RPMI8226 (cell line): ENCODE results near the gene PCSK2.

ENCODE experiments used
- DNase-seq: peaks from one replicate; pipeline ENCODE4 v3.0.0-alpha.2; 2015

The PCSK2 gene

GRCh38 chr20:17490501-17490900 is 263.7 kb downstream of the PCSK2 start:
- no peak for DNase-seq

GRCh38 chr20:17491041-17491440 is 264.2 kb downstream of the PCSK2 start:
- no peak for DNase-seq

DNA sequence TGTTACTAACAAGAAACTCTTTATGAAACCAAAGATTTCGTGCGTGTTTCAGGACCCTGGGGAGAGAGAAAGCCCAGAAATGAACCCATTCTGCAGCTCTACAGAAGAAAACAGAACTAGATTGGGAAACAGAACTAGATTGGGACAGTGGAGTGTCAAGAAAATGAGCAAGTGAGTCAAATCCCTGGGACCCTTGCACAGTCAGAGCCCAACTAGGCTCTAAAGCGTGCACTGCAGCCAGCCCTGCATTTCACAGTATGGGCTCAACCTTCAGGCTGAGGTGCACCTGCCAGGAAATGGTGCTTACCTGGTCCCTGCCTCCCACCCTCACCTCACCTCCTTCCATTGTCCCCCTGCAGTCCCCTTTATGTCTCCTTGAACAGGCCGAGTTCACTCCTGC is 264.6 kb downstream of the PCSK2 start:
- DNase-seq = no peak

GRCh38 chr20:17493173-17493572 is 266.3 kb downstream of the PCSK2 start:
- DNase-seq = no peak

DNA sequence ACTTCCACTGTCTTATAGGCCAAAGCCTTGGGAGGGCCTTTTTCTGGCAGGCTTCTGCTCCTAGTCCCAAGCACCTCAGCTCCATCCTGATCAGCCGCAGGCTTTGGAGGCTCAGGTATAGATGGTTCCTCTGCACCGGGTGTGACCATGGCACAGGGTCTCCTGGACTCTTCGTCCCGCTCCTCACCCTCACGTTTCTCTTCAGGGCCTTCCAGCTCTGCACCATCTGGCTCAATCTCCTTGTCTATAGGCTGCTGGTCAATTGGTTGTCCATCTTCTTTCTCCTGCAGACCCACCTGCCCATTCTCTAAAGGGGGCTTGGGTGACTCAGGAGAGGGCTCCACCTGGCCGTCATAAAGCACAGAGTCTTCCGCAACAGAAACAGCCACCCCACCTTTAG is 267.4 kb downstream of the PCSK2 start:
- no peak for DNase-seq

DNA sequence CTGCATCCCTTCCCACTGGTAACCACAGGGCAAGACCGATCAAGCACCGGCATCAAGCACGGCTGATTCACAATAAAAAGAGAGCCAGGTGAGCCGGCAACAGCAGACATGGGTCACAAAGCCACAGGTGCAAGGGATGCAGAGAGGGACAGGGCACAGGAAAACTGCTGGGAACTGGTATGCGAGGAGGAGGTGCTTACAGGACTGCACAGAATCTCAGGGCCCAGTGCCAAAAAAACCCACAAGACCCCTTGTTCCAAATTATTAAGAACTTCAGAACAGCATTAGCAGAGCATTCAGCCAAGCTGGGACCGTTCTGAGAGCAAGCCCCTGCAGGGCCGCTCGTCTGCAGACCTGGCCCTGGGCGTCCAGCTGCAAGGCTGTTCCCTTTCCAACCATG is 269.0 kb downstream of the PCSK2 start:
- DNase-seq = no peak

GRCh38 chr20:17497821-17498580 is 271.2 kb downstream of the PCSK2 start:
- no peak for DNase-seq

GRCh38 chr20:17498641-17499040 is 271.8 kb downstream of the PCSK2 start:
- no peak for DNase-seq

- DNase-seq = no peak
These were observed 272.2 kb downstream of the PCSK2 start for GRCh38 chr20:17499041-17499440.

DNA sequence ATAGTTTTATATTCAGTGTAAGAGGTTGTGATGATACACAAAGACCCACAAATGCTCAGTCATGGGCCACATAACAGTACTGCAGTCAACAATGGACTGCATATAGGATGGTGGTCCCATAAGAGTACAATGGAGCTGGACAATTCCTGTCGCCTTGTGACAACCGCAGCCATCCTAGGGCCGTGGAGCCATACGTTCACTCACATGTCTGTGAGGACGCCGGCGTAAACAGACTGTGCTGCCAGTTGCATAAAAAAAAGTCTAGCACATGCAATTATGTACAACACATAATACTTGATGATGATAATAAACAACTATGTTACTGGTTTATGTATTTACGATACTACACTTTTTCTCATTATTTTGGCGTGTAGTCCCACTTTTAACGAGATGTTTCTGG is 273.4 kb downstream of the PCSK2 start:
- no peak for DNase-seq

- no peak for DNase-seq
These were observed 274.0 kb downstream of the PCSK2 start for GRCh38 chr20:17500826-17501225.

DNA sequence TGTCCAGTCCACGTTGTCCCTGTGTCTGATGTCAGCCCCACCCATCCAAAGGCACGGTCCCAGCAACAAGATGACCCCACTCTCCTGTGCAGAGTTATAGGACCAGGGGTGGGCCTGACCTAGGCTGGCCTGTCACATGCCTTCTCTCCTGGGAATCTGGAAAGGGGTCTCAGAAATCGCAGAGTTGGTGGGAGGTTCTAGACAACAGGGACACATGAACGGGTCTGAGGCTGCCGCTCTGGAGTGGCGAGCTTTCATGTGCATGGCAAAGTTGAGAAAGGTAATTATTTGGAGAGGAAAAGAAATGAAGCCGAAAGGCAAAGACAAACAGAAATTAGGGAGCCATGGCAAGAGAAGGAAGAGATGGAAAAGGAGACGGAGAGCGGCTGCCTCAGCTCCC is 274.9 kb downstream of the PCSK2 start:
- DNase-seq = no peak

GRCh38 chr20:17502105-17502504 is 275.3 kb downstream of the PCSK2 start:
- no peak for DNase-seq

DNA sequence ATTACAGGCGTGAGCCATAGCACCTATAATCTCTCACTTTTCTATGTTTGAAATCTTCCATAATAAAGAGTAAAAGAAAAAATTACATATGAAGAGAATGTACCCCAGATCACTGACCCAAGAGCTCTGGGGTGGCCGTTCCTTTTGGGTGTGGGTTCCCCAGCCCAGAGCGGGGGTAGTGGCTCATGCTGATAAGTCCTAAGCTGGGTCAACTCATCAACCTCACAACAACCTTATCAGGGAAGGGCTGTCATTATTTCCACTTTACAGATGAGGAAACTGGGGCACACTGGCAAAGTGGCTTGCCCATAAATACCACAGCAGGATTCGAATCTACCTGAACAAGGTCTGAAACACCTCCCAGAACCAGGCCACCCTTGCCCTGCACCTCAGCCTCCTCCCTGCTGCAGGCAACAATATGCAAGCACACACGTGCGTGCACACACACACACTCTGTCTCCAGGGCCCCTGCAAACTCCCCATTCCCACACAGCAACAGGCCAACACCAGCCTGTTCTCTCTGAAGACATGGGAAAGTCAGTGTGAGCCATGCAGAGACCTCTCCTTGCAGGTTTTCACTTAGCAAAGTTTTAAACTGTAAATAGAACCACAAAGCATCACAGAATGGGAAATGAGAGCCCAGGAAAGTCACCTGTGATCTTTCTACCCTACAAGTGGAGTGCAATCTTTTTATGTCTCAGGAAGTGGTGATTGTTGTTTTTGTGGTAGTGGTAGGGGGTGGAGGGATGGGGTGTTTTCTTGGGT is 276.6 kb downstream of the PCSK2 start:
- no peak for DNase-seq

GRCh38 chr20:17504066-17504897 is 277.4 kb downstream of the PCSK2 start:
- no peak for DNase-seq

DNA sequence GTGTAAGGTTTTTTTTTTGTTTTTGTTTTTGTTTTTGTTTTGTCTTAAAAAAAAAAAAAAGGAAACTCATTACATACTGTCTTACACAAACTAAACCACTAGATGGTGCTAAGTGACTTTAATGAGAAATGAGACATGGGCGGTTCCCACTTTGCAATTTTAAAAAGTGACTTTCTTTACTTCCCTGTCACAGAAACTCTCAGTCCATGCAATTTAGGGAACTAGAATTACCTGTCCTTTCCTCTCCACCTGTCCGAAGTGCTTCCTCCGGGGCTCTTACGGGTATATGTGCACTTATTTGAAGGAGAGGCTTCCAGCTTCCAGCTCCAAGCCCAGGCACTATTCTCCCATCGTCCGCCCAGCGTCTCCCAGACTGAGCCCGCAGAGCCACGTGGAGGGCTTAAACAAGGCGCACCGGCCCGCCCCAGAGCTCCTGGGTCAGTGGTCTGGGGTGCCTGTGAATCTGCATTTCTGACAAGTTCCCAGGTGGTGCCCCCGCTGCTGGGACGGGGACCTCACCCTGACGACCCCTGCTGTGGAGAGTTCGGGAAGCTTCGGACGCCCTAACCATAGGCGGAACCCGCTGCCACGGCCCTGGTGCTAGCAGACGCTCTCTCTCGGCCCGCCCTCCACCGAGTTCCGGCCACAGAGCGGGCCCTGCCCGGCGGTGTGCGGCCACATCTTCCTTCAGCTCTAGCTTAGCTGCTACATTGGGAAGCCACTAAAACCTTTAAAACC is 278.2 kb downstream of the PCSK2 start:
- peak; percentile 75 for DNase-seq

DNA sequence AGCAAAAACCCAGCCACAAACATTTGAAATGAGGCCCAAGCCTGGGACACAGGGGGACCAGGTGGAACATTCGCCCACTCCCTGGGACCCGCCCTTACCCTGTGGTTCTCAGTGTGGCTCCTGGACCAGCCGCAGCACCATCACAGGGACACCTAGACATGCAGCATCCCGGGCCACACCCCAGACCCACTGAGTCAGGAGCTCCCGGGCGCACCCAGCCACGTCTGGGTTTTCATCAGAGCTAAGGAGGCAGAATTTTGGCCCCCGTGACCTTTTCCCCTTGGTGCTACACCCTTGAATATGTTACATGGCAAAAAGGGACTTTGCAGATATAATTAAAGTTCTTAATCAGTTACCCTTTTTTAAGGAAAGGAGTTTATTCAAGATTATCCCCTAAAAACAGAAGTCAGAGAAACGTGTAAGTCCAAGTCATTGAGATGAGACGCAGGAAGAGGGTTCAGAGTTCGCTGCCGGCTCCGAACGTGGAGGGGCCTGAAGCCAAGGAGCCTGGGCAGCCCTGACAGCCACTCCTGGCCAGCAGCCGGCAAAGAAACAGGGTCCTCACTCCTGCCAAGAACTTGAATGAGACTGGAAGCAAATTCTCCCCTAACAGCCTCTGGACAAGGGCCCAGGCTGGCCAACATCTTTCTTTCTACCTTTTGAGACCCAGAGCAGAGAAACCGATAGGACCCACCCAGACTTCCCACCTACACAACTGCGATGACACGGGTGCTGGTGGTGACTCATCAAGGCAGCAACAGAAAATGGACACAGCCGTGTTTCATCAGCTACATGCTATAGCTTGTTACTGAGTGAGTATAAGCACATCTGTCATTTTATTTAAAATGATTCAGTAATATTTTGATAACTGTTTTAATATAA is 279.0 kb downstream of the PCSK2 start:
- no peak for DNase-seq

DNA sequence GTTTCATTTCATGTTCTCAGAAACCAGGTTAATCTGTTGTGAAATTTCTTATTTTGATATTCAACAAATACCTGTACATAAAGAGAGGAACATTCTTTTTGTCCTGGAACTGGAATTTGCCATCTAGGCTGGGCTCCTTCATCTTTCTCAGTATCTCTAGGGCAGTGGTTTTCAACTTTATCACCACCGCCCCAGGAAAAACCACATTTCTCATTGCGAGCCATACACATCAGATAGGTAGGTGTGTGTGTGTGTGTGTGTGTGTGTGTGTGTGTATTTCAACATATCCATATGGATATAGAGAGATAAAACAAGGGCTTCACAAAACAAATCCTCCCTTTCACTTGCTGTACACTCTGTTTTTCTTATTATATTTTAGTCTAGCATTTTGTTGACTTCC is 280.2 kb downstream of the PCSK2 start:
- DNase-seq = no peak

GRCh38 chr20:17507531-17507930 is 280.7 kb downstream of the PCSK2 start:
- DNase-seq = no peak

DNA sequence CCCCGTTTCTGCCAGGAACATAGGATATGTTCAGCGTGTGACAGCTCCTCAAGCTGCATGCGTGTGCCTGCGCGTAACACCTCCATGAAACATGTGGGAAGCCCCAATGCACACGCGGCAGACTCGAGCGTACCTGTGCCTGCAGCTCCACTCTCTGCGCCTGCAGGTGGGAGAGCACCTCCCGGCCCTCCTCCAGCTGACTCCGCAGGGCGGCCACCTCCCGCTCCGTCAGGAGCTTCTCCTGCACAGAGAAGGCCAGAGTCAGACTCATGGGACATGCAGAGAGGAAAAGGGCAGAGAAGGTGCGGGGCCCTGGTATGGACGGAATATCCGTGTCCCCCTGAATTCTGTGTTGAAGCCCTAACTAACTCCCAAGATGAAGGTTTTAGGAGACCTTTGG is 281.9 kb downstream of the PCSK2 start:
- no peak for DNase-seq

DNA sequence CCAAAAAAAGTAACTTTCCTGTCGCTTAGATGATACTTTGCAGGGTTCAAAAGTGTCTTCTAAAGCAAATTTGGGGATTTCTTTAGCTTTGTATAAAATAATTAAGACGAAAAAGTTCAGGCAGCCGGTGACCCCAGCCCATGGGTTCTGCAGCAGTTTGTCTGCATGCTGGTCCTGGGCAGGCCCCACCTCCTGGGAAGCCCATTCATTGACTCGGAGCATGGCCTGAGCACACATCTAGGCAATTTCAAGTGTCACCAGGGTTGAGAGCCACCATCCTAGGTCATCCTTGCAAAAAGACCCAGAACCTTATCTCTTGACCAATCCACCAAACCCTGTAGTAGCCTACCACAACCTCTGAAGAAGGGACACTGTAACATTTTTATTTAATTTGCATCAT is 283.7 kb downstream of the PCSK2 start:
- no peak for DNase-seq

- no peak for DNase-seq
These were observed 284.6 kb downstream of the PCSK2 start for GRCh38 chr20:17511401-17511800.
